SKM-1 treated with dmso at 0.1 percent for 144 hours (cell line): ENCODE measurements around the gene SPTBN4.
"Not testable (repeated sequence)": the region's sequence is repeated elsewhere in the genome, so short reads cannot be mapped to it uniquely, and the experiment has no call there.

Experiments
- DNase-seq: peaks from one replicate; lab custom pipeline; 2025; ENCODE audit not compliant: unreplicated experiment; lab: John Stamatoyannopoulos, UW

The SPTBN4 gene

GRCh38 chr19:40613690-40614621 is 147.2 kb downstream of the SPTBN4 start:
- peak; percentile 92 for DNase-seq

GRCh38 chr19:40614622-40615411 is 148.0 kb downstream of the SPTBN4 start:
- no peak for DNase-seq

GRCh38 chr19:40616178-40616577 is 149.4 kb downstream of the SPTBN4 start:
- DNase-seq = no peak

GRCh38 chr19:40616941-40617340 is 150.1 kb downstream of the SPTBN4 start:
- DNase-seq = no peak

- DNase-seq = no peak
Measured at GRCh38 chr19:40617961-40618360, 151.2 kb downstream of the SPTBN4 start.

GRCh38 chr19:40619333-40620160 is 152.7 kb downstream of the SPTBN4 start:
- no peak for DNase-seq

- no peak for DNase-seq
Measured at GRCh38 chr19:40620161-40620485, 153.3 kb downstream of the SPTBN4 start.

- no peak for DNase-seq
Measured at GRCh38 chr19:40621283-40621682, 154.5 kb downstream of the SPTBN4 start.

GRCh38 chr19:40621966-40622772 is 155.4 kb downstream of the SPTBN4 start:
- no peak for DNase-seq

GRCh38 chr19:40622773-40623075 is 155.9 kb downstream of the SPTBN4 start:
- DNase-seq = no peak

GRCh38 chr19:40623403-40624251 is 156.8 kb downstream of the SPTBN4 start:
- DNase-seq = no peak

GRCh38 chr19:40624369-40625153 is 157.8 kb downstream of the SPTBN4 start:
- DNase-seq = not testable (repeated sequence)

GRCh38 chr19:40625406-40626120 is 158.8 kb downstream of the SPTBN4 start:
- no peak for DNase-seq
